GM12864 (cell line): Measurements from ENCODE around the gene CCDC82.

ENCODE experiments used
- DNase-seq: peaks from one replicate; pipeline ENCODE4 v3.0.0-alpha.2; 2011; ENCODE audit warnings: low read depth
- H3K4me3 ChIP-seq: 2 replicates; pipeline ENCODE4 v1.5.1; 2011; ENCODE audit warnings: mild to moderate bottlenecking, low read depth, low read length, control low read depth
- TF ChIP-seq, protein P1 (sequence below): IDR thresholded peaks from 2 replicates; pipeline ENCODE4 v1.5.1; 2011; ENCODE audit warnings: low read depth, mild to moderate bottlenecking, moderate library complexity, low read length, control low read depth, inconsistent platforms; ENCODE audit errors: missing control alignments

Gene CCDC82

DNA sequence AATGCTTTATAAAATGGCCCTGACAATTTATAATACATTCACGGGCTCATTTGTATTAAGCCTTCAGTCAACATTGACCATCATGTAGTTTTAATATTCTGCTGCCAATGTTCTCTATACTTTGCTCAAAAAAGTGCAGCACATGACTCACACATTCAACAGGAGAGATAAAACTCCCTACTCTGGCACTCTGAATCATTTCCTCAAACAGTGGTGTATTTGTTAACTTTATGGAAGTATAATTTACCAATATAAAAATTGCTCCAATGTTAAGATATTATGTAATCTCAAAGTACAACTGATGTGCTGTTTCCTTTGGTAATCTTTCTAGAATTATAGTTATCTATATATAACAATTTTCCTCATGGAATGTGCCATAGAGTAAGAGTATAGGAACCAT lies 86.6 kb downstream of the CCDC82 start:
- no peak overlapping the region for H3K4me3 ChIP-seq
- DNase-seq, result no peak
- TF ChIP-seq, protein P1, sequence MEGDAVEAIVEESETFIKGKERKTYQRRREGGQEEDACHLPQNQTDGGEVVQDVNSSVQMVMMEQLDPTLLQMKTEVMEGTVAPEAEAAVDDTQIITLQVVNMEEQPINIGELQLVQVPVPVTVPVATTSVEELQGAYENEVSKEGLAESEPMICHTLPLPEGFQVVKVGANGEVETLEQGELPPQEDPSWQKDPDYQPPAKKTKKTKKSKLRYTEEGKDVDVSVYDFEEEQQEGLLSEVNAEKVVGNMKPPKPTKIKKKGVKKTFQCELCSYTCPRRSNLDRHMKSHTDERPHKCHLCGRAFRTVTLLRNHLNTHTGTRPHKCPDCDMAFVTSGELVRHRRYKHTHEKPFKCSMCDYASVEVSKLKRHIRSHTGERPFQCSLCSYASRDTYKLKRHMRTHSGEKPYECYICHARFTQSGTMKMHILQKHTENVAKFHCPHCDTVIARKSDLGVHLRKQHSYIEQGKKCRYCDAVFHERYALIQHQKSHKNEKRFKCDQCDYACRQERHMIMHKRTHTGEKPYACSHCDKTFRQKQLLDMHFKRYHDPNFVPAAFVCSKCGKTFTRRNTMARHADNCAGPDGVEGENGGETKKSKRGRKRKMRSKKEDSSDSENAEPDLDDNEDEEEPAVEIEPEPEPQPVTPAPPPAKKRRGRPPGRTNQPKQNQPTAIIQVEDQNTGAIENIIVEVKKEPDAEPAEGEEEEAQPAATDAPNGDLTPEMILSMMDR, result no peak
